IMR-90 (cell line): Measurements from ENCODE around the gene DCC. TPM values are rescaled to one million over a fixed set of nuclear protein-coding genes. Genes with fewer than 3 reads are reported as not detected.

Source experiments
- ATAC-seq: fragments of 200-7000 bp; cut with Tn5 transposase; 2 replicates; pipeline ENCODE4 v1.9.1; 2020; ENCODE audit warnings: low read depth, mild to moderate bottlenecking, moderate library complexity
- BruUV-seq: library from RNA; stranded (reverse); fragments of 400-500 nt; replicated peaks from 2 replicates; lab custom pipeline; 2021; lab: Mats Ljungman, UMichigan
- CTCF ChIA-PET: fragments of 300-600 bp; formaldehyde crosslinking; extraction: SDS; loops from one replicate; lab custom pipeline; 2021; ENCODE audit warnings: antibody characterized with exemption; lab: Yijun Ruan, JAX
- POLR2A ChIA-PET: fragments of 300-600 bp; sonication (Branson Sonifier 250); formaldehyde crosslinking; loops from one replicate; lab custom pipeline; 2022; ENCODE audit warnings: antibody characterized with exemption; ENCODE audit not compliant: unreplicated experiment; lab: Charles Lee
- DNase-seq: peaks from one replicate; pipeline ENCODE4 v3.0.0; 2013
- H2AFZ ChIP-seq: replicated peaks from 2 replicates; pipeline ENCODE3; 2013; ENCODE audit warnings: low read length, mild to moderate bottlenecking; ENCODE audit not compliant: poor library complexity
- H2AK5ac ChIP-seq: 2 replicates; pipeline ENCODE4 v1.6.1; 2013; ENCODE audit warnings: low read depth, low read length, inconsistent platforms
- H2AK9ac ChIP-seq: replicated peaks from 2 replicates; pipeline ENCODE3; 2013; ENCODE audit warnings: mild to moderate bottlenecking, low read depth, low read length, moderate library complexity; ENCODE audit not compliant: poor library complexity
- H2BK120ac ChIP-seq: 2 replicates; pipeline ENCODE4 v1.6.1; 2013; ENCODE audit warnings: low read depth, low read length, inconsistent platforms
- H2BK15ac ChIP-seq: 3 replicates; pipeline ENCODE4 v1.6.1; 2013; ENCODE audit warnings: low read depth, low read length, inconsistent platforms
- H2BK20ac ChIP-seq: 2 replicates; pipeline ENCODE4 v1.6.1; 2013; ENCODE audit warnings: low read depth, mild to moderate bottlenecking, inconsistent platforms, low read length, moderate library complexity
- H2BK5ac ChIP-seq: 2 replicates; pipeline ENCODE4 v1.6.1; 2013; ENCODE audit warnings: mild to moderate bottlenecking, low read depth, low read length, inconsistent platforms; ENCODE audit not compliant: poor library complexity, severe bottlenecking
- H3K14ac ChIP-seq: replicated peaks from 2 replicates; pipeline ENCODE4 v1.6.1; 2013; ENCODE audit warnings: low read depth, low read length, inconsistent platforms
- H3K18ac ChIP-seq: 2 replicates; pipeline ENCODE4 v1.6.1; 2013; ENCODE audit warnings: low read depth, low read length, control low read depth
- H3K23ac ChIP-seq: 2 replicates; pipeline ENCODE4 v1.6.1; 2013; ENCODE audit warnings: low read depth, low read length, inconsistent platforms
- H3K27ac ChIP-seq: 2 replicates; pipeline ENCODE4 v1.5.1; 2013; ENCODE audit warnings: mild to moderate bottlenecking, control low read depth, low read length; ENCODE audit not compliant: insufficient read depth
- H3K27me3 ChIP-seq: 2 replicates; pipeline ENCODE4 v1.6.1; 2013; ENCODE audit warnings: low read length; ENCODE audit not compliant: control insufficient read depth, insufficient read depth
- H3K36me3 ChIP-seq: 2 replicates; pipeline ENCODE4 v1.6.1; 2013; ENCODE audit warnings: low read length, mixed read lengths; ENCODE audit not compliant: control insufficient read depth, insufficient read depth
- H3K4ac ChIP-seq: 2 replicates; pipeline ENCODE4 v1.6.1; 2013; ENCODE audit warnings: low read depth, low read length, inconsistent platforms
- H3K4me1 ChIP-seq: 2 replicates; pipeline ENCODE4 v1.6.1; 2013; ENCODE audit warnings: low read length, mixed read lengths; ENCODE audit not compliant: control insufficient read depth, insufficient read depth
- H3K4me2 ChIP-seq: 2 replicates; pipeline ENCODE4 v1.6.1; 2013; ENCODE audit warnings: low read depth, mild to moderate bottlenecking, control low read depth, low read length, moderate library complexity
- H3K4me3 ChIP-seq: 2 replicates; pipeline ENCODE4 v1.5.1; 2013; ENCODE audit warnings: low read depth, mild to moderate bottlenecking, control low read depth, low read length, moderate library complexity; ENCODE audit not compliant: insufficient read depth
- H3K56ac ChIP-seq: 2 replicates; pipeline ENCODE4 v1.6.1; 2013; ENCODE audit warnings: low read length, inconsistent platforms; ENCODE audit not compliant: insufficient read depth; ENCODE audit errors: extremely low read depth
- H3K79me1 ChIP-seq, 2 experiments: 2 replicates each; pipeline ENCODE4 v1.6.1; 2013; ENCODE audit warnings: low read length in 2 of 2, inconsistent platforms in 1 of 2, low read depth in 1 of 2
- H3K9ac ChIP-seq: 2 replicates; pipeline ENCODE4 v1.6.1; 2013; ENCODE audit warnings: low read depth, low read length, control low read depth
- H3K9me1 ChIP-seq: 2 replicates; pipeline ENCODE4 v1.6.1; 2013; ENCODE audit warnings: low read length, inconsistent platforms; ENCODE audit not compliant: insufficient read depth
- H3K9me3 ChIP-seq: 2 replicates; pipeline ENCODE4 v1.6.1; 2013; ENCODE audit warnings: low read length; ENCODE audit not compliant: control insufficient read depth, insufficient read depth
- H4K20me1 ChIP-seq: 2 replicates; pipeline ENCODE4 v1.6.1; 2013; ENCODE audit warnings: low read length, inconsistent platforms; ENCODE audit not compliant: insufficient read depth
- H4K5ac ChIP-seq: 2 replicates; pipeline ENCODE4 v1.6.1; 2013; ENCODE audit warnings: mild to moderate bottlenecking, low read depth, low read length, control low read depth
- H4K8ac ChIP-seq, 2 experiments: 2 replicates each; pipeline ENCODE4 v1.6.1; 2013; ENCODE audit warnings: low read depth in 2 of 2, low read length in 2 of 2, control low read depth in 1 of 2, inconsistent platforms in 1 of 2
- H4K91ac ChIP-seq: 2 replicates; pipeline ENCODE4 v1.6.1; 2013; ENCODE audit warnings: low read depth, low read length, inconsistent platforms; ENCODE audit not compliant: insufficient read depth
- BHLHE40 ChIP-seq: fragments of 150-350 bp; IDR thresholded peaks from 2 replicates; pipeline ENCODE4 v1.6.1; 2016; ENCODE audit warnings: mild to moderate bottlenecking, low read depth, low read length
- CEBPB ChIP-seq: IDR thresholded peaks from 2 replicates; pipeline ENCODE4 v1.6.1; 2012; ENCODE audit warnings: low read depth, low read length, improper control_type of control experiment
- FOS ChIP-seq: fragments of 150-350 bp; IDR thresholded peaks from 2 replicates; pipeline ENCODE4 v1.6.1; 2016; ENCODE audit warnings: low read depth, low read length
- MAFK ChIP-seq: IDR thresholded peaks from 2 replicates; pipeline ENCODE4 v1.6.1; 2012; ENCODE audit warnings: low read depth, low read length, improper control_type of control experiment
- MAZ ChIP-seq: IDR thresholded peaks from 2 replicates; pipeline ENCODE4 v1.6.1; 2012; ENCODE audit warnings: low read depth, mild to moderate bottlenecking, low read length, improper control_type of control experiment, moderate library complexity, borderline replicate concordance
- MXI1 ChIP-seq: IDR thresholded peaks from 2 replicates; pipeline ENCODE4 v1.6.1; 2012; ENCODE audit warnings: low read depth, mild to moderate bottlenecking, low read length, moderate library complexity, borderline replicate concordance
- RAD21 ChIP-seq: IDR thresholded peaks from 2 replicates; pipeline ENCODE4 v1.6.1; 2012; ENCODE audit warnings: low read length, improper control_type of control experiment
- RCOR1 ChIP-seq: IDR thresholded peaks from 2 replicates; pipeline ENCODE4 v1.6.1; 2012; ENCODE audit warnings: mild to moderate bottlenecking, low read length, improper control_type of control experiment; ENCODE audit not compliant: insufficient replicate concordance
- dilution Hi-C: fragments of 300-500 bp; cut with HindIII; formaldehyde crosslinking; loops from one replicate; pipeline ENCODE4 v1.14.3; 2018; ENCODE audit warnings: low sequenced_read_pairs; ENCODE audit not compliant: unreplicated experiment
- in situ Hi-C: fragments of 300-500 bp; cut with MboI; formaldehyde crosslinking; loops from 3 replicates; pipeline ENCODE4 v1.14.3; 2019; ENCODE audit warnings: low sequenced_read_pairs, inconsistent platforms, mixed read lengths
- intact Hi-C: fragments of 100-400 bp; cut with micrococcal nuclease; formaldehyde crosslinking; loops from 2 replicates; pipeline ENCODE4 v1.10.0; 2022
- polyA plus RNA-seq, 3 experiments: library from polyadenylated mRNA; depleted of rRNA; stranded (reverse); fragments of >200 nt; gene quantifications; 2 replicates each; pipeline ENCODE4 v1.2.3, GENCODE V29; 2012; ENCODE audit warnings: low replicate concordance in 1 of 3
- total RNA-seq: library from RNA; depleted of rRNA; stranded (reverse); fragments of >200 nt; gene quantifications from 2 replicates; pipeline ENCODE4 v1.2.3, GENCODE V29; 2012
- TF ChIP-seq, protein P1 (sequence below): conservative IDR thresholded peaks from 2 replicates; pipeline ENCODE4 v1.5.1; 2012; ENCODE audit warnings: mild to moderate bottlenecking, low read depth, low read length, improper control_type of control experiment

Gene DCC
- total and polyA plus RNA-seq, 2 of the 4 experiments (the other 2 are of a cell fraction), result 0.31 to 0.54 TPM

DNA sequence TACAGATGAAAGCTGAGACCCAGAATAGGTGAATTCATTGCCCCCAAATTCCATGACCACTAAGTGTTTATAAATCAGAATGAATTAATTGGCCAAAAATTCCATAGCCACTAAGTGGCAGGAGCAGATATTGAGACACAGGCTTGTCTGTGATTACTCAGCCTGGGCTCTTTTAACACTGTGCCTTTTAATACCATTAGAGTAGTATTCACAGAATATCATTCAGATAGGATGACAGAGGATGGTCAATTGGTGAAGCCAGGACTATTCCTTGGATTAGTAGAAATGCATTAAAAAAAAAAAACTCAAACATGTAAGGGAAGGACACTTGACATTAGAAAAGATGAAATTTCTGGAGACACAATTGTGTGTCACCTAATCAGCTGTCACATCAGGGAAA lies 698.6 kb downstream of the DCC start:
- ChIA-PET POLR2A (no interaction called here), CTCF (no interaction called here)
- no peaks in the 10 kb centered on the region for H3K4me1 ChIP-seq
- H4K20me1 ChIP-seq, result no peaks in the 10 kb centered on the region
- no peak overlapping the region for H2BK5ac ChIP-seq
- no peak overlapping the region for H2AFZ ChIP-seq
- H3K56ac ChIP-seq, result no peak overlapping the region
- no peak overlapping the region for H3K4me2 ChIP-seq
- H2AK9ac ChIP-seq, result no peak overlapping the region
- no peaks in the 10 kb centered on the region for H3K27me3 ChIP-seq
- H3K79me1 ChIP-seq, result no peaks in the 10 kb centered on the region
- intact Hi-C loops (no loop called here), dilution Hi-C loops (no loop called here), in situ Hi-C loops (no loop called here)
- no peak overlapping the region for H3K14ac ChIP-seq
- peaks cover 2% of the 10 kb centered on the region for H3K9me3 ChIP-seq
- DNase-seq (no peak), ATAC-seq (no peak)
- H4K5ac ChIP-seq, result no peak overlapping the region
- H3K9me1 ChIP-seq, result no peaks in the 10 kb centered on the region
- BruUV-seq, result no TSS peak
- no peak overlapping the region for H3K4me3 ChIP-seq
- H3K9ac ChIP-seq, result no peak overlapping the region
- H3K18ac ChIP-seq, result no peak overlapping the region
- no peak overlapping the region for H2BK15ac ChIP-seq
- no peak overlapping the region for H4K91ac ChIP-seq
- no peak overlapping the region for H4K8ac ChIP-seq
- H2BK120ac ChIP-seq, result no peak overlapping the region
- no peak overlapping the region for H3K27ac ChIP-seq
- no peak overlapping the region for H3K23ac ChIP-seq
- TF ChIP-seq RCOR1 (no peak), MAFK (no peak), CEBPB (no peak), MXI1 (no peak), RAD21 (no peak), MAZ (no peak), BHLHE40 (no peak), FOS (no peak)
- TF ChIP-seq, protein P1, sequence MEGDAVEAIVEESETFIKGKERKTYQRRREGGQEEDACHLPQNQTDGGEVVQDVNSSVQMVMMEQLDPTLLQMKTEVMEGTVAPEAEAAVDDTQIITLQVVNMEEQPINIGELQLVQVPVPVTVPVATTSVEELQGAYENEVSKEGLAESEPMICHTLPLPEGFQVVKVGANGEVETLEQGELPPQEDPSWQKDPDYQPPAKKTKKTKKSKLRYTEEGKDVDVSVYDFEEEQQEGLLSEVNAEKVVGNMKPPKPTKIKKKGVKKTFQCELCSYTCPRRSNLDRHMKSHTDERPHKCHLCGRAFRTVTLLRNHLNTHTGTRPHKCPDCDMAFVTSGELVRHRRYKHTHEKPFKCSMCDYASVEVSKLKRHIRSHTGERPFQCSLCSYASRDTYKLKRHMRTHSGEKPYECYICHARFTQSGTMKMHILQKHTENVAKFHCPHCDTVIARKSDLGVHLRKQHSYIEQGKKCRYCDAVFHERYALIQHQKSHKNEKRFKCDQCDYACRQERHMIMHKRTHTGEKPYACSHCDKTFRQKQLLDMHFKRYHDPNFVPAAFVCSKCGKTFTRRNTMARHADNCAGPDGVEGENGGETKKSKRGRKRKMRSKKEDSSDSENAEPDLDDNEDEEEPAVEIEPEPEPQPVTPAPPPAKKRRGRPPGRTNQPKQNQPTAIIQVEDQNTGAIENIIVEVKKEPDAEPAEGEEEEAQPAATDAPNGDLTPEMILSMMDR, result no peak
- no peaks in the 10 kb centered on the region for H3K36me3 ChIP-seq
- no peak overlapping the region for H3K4ac ChIP-seq
- H2BK20ac ChIP-seq, result no peak overlapping the region
- H2AK5ac ChIP-seq, result no peak overlapping the region
